ENCODE results near the gene UBQLN4.

DNA sequence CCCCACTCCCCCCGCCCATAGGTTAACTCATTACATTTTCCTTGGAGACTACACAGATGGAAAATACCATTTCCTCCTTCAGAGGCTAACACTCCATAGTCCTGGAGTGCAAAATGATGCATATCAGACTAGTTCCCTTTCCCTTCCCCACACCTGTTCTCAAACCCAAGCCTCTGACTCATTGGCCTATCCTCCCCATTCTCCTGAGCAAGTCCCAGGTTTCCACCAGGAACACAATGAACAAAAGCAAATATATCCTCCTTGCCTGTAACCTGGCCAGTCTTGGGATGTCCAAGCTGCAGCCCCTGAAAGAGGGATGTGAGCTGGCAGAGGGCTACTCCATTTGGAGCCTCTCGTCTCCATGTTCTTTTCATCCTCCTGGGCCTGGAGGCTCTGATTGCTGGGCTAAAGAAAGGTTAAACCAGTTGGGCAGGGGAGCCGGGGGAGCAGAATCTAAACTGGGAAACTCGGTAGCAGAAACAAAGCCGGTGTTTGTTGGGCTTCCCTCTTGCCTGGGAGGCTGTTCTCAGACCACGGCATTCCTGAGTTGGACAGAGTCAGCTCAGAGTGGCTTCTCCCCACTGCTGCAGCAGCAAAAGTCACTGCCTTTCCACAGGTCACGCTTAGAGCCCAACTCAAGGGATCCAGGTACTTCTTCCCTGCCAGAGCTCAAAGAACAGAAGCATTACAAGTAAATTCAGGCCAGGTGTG, 46.8 kb downstream of the UBQLN4 start:
- TF ChIP-seq, protein P1, sequence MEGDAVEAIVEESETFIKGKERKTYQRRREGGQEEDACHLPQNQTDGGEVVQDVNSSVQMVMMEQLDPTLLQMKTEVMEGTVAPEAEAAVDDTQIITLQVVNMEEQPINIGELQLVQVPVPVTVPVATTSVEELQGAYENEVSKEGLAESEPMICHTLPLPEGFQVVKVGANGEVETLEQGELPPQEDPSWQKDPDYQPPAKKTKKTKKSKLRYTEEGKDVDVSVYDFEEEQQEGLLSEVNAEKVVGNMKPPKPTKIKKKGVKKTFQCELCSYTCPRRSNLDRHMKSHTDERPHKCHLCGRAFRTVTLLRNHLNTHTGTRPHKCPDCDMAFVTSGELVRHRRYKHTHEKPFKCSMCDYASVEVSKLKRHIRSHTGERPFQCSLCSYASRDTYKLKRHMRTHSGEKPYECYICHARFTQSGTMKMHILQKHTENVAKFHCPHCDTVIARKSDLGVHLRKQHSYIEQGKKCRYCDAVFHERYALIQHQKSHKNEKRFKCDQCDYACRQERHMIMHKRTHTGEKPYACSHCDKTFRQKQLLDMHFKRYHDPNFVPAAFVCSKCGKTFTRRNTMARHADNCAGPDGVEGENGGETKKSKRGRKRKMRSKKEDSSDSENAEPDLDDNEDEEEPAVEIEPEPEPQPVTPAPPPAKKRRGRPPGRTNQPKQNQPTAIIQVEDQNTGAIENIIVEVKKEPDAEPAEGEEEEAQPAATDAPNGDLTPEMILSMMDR (IDR thresholded peaks at IDR 0.05), result no peak
- no peak for TF ChIP-seq POLR2AphosphoS5 (IDR thresholded peaks at IDR 0.05)
- TF ChIP-seq POLR2A (IDR thresholded peaks at IDR 0.05), result no peak

All from breast epithelium (tissue), 3 donors.